Body of pancreas (tissue), 4 donors: Measurements from ENCODE around the gene CDT1.

ENCODE experiments used
- POLR2A ChIP-seq, 3 donors: fragments of 450-650 bp; IDR thresholded peaks; one replicate each; pipeline ENCODE4 v1.6.1; 2016; ENCODE audit warnings: antibody characterized with exemption in 3 of 3, mild to moderate bottlenecking in 2 of 3
- TF ChIP-seq, protein P1 (sequence below), 7 experiments: fragments of 450-650 bp in 4 of 7; fragments of 200-600 bp in 3 of 7; sonication (generic) in 3 of 7; IDR thresholded peaks; one replicate each; pipeline ENCODE4 v1.5.1; 2016 to 2019; ENCODE audit warnings: antibody characterized with exemption in 7 of 7

DNA sequence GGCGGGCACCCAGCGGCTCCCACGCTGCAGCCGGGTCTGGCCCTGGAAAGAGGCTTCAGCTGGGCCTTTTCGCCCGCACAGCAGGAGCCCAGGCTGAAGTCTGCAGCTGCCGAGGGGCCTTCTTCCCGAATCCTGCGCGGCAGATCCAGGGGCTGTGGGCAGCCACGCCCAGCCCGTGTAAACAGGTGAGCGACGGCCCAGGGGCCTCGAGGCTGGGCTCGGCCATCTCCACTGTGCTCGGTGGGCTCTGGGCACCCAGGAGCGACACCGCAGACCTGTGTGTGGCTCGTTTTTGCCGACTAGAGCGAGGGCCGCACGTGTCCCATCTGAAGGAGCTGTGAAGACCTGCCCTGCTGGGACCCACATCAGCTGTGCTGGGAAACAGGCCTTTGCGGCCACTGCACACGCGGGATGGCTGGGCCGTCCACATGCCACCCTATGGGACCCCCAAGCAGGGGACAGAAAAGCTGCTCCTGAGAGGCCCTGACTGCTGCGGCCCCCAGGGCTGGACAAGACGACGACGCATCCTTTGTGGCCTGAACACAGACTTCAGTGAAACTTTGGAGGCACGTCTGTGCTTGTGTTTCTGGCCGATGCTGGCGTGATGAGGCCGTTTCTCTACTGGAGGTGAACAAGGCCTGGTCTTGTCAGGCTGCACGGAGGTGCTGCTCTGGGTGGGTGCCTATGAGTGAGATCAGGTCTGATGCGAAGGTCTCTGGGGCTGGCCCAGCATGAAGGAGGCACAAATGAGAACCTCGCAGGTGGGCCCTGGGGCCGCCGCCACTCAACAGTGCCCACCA is 13.3 kb downstream of the CDT1 start:
- TF ChIP-seq, protein P1, sequence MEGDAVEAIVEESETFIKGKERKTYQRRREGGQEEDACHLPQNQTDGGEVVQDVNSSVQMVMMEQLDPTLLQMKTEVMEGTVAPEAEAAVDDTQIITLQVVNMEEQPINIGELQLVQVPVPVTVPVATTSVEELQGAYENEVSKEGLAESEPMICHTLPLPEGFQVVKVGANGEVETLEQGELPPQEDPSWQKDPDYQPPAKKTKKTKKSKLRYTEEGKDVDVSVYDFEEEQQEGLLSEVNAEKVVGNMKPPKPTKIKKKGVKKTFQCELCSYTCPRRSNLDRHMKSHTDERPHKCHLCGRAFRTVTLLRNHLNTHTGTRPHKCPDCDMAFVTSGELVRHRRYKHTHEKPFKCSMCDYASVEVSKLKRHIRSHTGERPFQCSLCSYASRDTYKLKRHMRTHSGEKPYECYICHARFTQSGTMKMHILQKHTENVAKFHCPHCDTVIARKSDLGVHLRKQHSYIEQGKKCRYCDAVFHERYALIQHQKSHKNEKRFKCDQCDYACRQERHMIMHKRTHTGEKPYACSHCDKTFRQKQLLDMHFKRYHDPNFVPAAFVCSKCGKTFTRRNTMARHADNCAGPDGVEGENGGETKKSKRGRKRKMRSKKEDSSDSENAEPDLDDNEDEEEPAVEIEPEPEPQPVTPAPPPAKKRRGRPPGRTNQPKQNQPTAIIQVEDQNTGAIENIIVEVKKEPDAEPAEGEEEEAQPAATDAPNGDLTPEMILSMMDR (IDR thresholded peaks at IDR 0.05), result no peak
- no peak for TF ChIP-seq POLR2A (IDR thresholded peaks at IDR 0.05)
